GM04504 (cell line): ENCODE results near the gene CIRBP.
A peak's percentile ranks its signal among the peaks of the same experiment; 100 is the strongest.

Source experiments
- DNase-seq: peaks from one replicate; pipeline ENCODE4 v3.0.0-alpha.2; 2012; ENCODE audit warnings: low read depth

Gene CIRBP

GRCh38 chr19:1230783-1231489, 38.2 kb upstream of the CIRBP start:
- no peak for DNase-seq

- no peak for DNase-seq
These were observed 37.1 kb upstream of the CIRBP start for GRCh38 chr19:1231729-1232637.

GRCh38 chr19:1232652-1233072, 36.5 kb upstream of the CIRBP start:
- DNase-seq = no peak

GRCh38 chr19:1233115-1233667, 35.9 kb upstream of the CIRBP start:
- no peak for DNase-seq

GRCh38 chr19:1234051-1234954, 34.8 kb upstream of the CIRBP start:
- DNase-seq = no peak

GRCh38 chr19:1234955-1235380, 34.2 kb upstream of the CIRBP start:
- DNase-seq = no peak

GRCh38 chr19:1235625-1236538, 33.2 kb upstream of the CIRBP start:
- no peak for DNase-seq

GRCh38 chr19:1236576-1236975, 32.6 kb upstream of the CIRBP start:
- no peak for DNase-seq

GRCh38 chr19:1237027-1237659, 32.0 kb upstream of the CIRBP start:
- no peak for DNase-seq

- DNase-seq = no peak
These were observed 31.3 kb upstream of the CIRBP start, which contains the start of gene CBARP for GRCh38 chr19:1237754-1238368. CBARP (minus strand) TSS chr19:1238005; CDS start chr19:1236100, 1,905 bp downstream.

GRCh38 chr19:1238369-1239303, 30.5 kb upstream of the CIRBP start:
- DNase-seq = no peak

GRCh38 chr19:1239420-1239795, 29.7 kb upstream of the CIRBP start:
- no peak for DNase-seq

GRCh38 chr19:1239796-1240737, 29.1 kb upstream of the CIRBP start:
- peak; percentile 75 for DNase-seq

- DNase-seq = no peak
These were observed 28.2 kb upstream of the CIRBP start for GRCh38 chr19:1240925-1241324.

- peak; percentile 82 for DNase-seq
These were observed 27.6 kb upstream of the CIRBP start, which contains the start of gene ATP5F1D for GRCh38 chr19:1241417-1242095. ATP5F1D (plus strand) TSS chr19:1241751; CDS start chr19:1241851, 100 bp downstream.
